ENCODE measurements around the gene HOXC12.

The HOXC12 gene

GRCh38 chr12:53991077-53991460 is 36.4 kb downstream of the HOXC12 start:
- ChIA-PET CTCF (interaction anchor here (0.6 to 2.0 kb wide), 4 partner anchors 15 to 217 kb away, joined by 3 to 9 read pairs (median 4); no protein-coding TSS in a partner anchor), POLR2A (ENCODE audit: low non-redundant PET) (interaction anchor here (0.6 kb wide), 1 partner anchor 202 kb away, joined by 5 read pairs; no protein-coding TSS in a partner anchor)
- DNase-seq (ENCODE audit: low spot score) = no peak
- no peak overlapping the region for H3K27ac ChIP-seq
- TF ChIP-seq, protein P1, sequence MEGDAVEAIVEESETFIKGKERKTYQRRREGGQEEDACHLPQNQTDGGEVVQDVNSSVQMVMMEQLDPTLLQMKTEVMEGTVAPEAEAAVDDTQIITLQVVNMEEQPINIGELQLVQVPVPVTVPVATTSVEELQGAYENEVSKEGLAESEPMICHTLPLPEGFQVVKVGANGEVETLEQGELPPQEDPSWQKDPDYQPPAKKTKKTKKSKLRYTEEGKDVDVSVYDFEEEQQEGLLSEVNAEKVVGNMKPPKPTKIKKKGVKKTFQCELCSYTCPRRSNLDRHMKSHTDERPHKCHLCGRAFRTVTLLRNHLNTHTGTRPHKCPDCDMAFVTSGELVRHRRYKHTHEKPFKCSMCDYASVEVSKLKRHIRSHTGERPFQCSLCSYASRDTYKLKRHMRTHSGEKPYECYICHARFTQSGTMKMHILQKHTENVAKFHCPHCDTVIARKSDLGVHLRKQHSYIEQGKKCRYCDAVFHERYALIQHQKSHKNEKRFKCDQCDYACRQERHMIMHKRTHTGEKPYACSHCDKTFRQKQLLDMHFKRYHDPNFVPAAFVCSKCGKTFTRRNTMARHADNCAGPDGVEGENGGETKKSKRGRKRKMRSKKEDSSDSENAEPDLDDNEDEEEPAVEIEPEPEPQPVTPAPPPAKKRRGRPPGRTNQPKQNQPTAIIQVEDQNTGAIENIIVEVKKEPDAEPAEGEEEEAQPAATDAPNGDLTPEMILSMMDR (conservative IDR thresholded peaks at IDR 0.05; ENCODE audit: low read depth) = no peak

DNA sequence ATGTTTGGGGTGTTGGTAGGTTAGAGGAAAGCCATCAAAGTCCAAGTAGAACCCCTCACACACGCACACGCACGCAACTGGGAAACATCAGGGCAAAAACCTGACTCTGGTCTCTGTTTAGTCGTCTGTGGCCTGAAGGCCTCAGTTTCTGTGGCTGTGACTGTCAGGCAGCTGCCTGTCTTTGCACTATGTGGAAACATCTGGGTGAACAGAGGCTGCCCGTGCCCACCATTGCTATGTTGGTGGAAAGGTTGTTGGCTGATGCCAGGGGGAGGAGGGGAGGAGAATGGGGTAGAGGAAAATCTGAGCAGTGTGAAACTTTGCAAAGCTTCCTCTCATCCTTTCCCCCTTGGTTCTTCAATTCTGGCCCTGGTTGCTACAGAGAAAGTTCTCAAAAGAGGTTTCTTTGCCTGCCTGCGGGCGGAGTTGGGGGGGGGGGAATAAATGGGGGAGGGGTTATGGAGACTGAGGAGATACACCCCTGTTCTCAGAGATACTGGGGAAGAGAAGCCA is 37.7 kb downstream of the HOXC12 start:
- DNase-seq (ENCODE audit: low spot score) = no peak
- H3K27ac ChIP-seq = no peak overlapping the region
- ChIA-PET CTCF (interaction anchor here (0.6 to 2.0 kb wide), 7 partner anchors 7 to 246 kb away, joined by 3 to 9 read pairs (median 4); partner anchors contain the start of gene HOXC10), POLR2A (ENCODE audit: low non-redundant PET) (no interaction called here)
- TF ChIP-seq, protein P1 (conservative IDR thresholded peaks at IDR 0.05; ENCODE audit: low read depth) = no peak

DNA sequence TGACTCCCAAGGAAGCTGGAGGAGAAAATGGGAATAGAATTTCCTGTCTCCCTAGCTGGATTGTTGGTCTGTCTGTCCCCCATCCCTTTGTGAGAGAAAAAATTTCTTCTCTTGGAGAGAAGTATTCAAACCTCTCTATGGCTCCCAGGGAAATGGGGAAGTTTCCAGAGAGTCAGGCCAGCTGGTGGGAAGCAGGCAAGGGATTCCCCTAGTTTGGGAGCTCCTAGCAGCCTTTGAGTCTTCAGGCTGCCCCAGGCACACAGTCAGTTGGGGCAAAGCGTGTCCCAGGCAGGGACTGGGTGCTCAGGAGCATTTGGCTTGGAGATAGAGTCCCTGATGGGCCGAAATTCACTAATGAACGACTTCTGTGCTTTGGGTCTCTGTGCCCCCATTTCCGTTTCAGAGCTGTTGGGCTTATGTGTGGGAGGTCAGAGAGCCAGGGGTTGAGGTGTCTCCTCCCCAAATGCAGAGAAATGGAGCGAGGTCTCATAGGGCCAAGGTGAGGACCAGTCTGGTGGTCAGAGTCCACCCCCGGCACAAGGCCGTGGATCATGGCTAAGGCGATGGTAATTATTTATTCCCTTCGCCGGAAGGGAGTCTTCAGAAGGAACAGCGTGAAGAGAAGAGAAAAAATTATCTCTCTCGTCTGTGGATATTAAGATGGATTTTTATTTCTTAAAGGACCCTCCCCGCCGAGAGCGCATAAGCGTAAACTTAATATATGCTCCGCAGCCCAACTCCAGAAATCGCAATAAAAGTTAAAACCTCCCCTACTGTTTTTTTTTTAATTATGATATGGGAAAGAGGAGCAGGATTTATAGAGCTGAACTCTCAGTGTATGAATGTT is 38.7 kb downstream of the HOXC12 start:
- DNase-seq (ENCODE audit: low spot score) = no peak
- ChIA-PET POLR2A (ENCODE audit: low non-redundant PET) (no interaction called here), CTCF (interaction anchor here (0.6 to 1.5 kb wide), 4 partner anchors 8 to 247 kb away, joined by 3 to 4 read pairs (median 4); partner anchors contain the start of gene HOXC10)
- TF ChIP-seq, protein P1 (conservative IDR thresholded peaks at IDR 0.05; ENCODE audit: low read depth) = no peak
- H3K27ac ChIP-seq = no peak overlapping the region

DNA sequence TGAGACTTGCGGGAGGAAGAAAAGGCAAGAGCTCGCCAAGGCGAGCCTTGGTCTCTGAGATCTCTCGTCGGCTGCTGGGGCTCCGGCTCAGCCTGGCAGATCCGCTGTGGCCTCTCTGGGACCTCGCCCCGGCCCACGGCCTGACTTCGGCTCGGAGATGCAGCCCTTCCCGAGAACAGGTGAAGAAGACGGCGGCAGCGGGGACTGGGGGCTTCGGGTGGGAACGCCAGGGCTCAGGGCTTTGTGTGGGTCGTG is 39.2 kb downstream of the HOXC12 start:
- ChIA-PET POLR2A (ENCODE audit: low non-redundant PET) (no interaction called here), CTCF (interaction anchor here (1.4 to 1.5 kb wide), 2 partner anchors 9 to 248 kb away, joined by 3 to 4 read pairs; partner anchors contain the start of gene HOXC10)
- TF ChIP-seq, protein P1 (conservative IDR thresholded peaks at IDR 0.05; ENCODE audit: low read depth) = no peak
- no peak for DNase-seq (ENCODE audit: low spot score)
- no peak overlapping the region for H3K27ac ChIP-seq

- DNase-seq (ENCODE audit: low spot score) = no peak
- ChIA-PET POLR2A (ENCODE audit: low non-redundant PET) (interaction anchor here (0.5 kb wide), 1 partner anchor 9 kb away, joined by 3 read pairs; no protein-coding TSS in a partner anchor), CTCF (interaction anchor here (1.4 to 1.7 kb wide), 2 partner anchors 9 kb away, joined by 4 to 11 read pairs; partner anchors contain the start of gene HOXC10)
- TF ChIP-seq, protein P1 (conservative IDR thresholded peaks at IDR 0.05; ENCODE audit: low read depth) = no peak
- H3K27ac ChIP-seq = peak overlapping the region; percentile 52; the same call in 1 of the 2 replicates
Observed at GRCh38 chr12:53994264-53995001, 39.7 kb downstream of the HOXC12 start.

- TF ChIP-seq, protein P1 (conservative IDR thresholded peaks at IDR 0.05; ENCODE audit: low read depth) = no peak
- no peak for DNase-seq (ENCODE audit: low spot score)
- CTCF ChIA-PET = interaction anchor here (0.6 to 1.7 kb wide), 3 partner anchors 10 to 460 kb away, joined by 3 to 11 read pairs (median 3); partner anchors contain the start of gene HOXC10
- H3K27ac ChIP-seq = peak overlapping the region; percentile 52
- POLR2A ChIA-PET (ENCODE audit: low non-redundant PET) = interaction anchor here (0.5 kb wide), 1 partner anchor 9 kb away, joined by 3 read pairs; no protein-coding TSS in a partner anchor
Observed at GRCh38 chr12:53995002-53995377, 40.3 kb downstream of the HOXC12 start.
